GM23248 (cell line): ENCODE results near the gene FAM120A. TPM values are rescaled to one million over a fixed set of nuclear protein-coding genes. Genes with fewer than 3 reads are reported as not detected.

Experiments used
- DNase-seq: peaks from one replicate; pipeline ENCODE4 v3.0.0-alpha.2; 2015
- H2AFZ ChIP-seq: fragments of 200-600 bp; sonication (generic); 2 replicates; pipeline ENCODE4 v1.6.1; 2016; ENCODE audit warnings: antibody characterized with exemption
- H3F3A ChIP-seq: fragments of 200-600 bp; sonication (generic); 2 replicates; pipeline ENCODE4 v1.6.1; 2016; ENCODE audit warnings: mild to moderate bottlenecking, antibody characterized with exemption, mixed run types; ENCODE audit not compliant: insufficient read depth
- H3K27ac ChIP-seq: fragments of 200-600 bp; sonication (generic); 2 replicates; pipeline ENCODE4 v1.5.1; 2016; ENCODE audit warnings: mild to moderate bottlenecking
- H3K27me3 ChIP-seq: fragments of 200-600 bp; sonication (generic); replicated peaks from 2 replicates; pipeline ENCODE4 v1.6.1; 2016; ENCODE audit warnings: mild to moderate bottlenecking; ENCODE audit not compliant: insufficient read depth
- H3K36me3 ChIP-seq: fragments of 200-600 bp; sonication (generic); 2 replicates; pipeline ENCODE4 v1.6.1; 2016; ENCODE audit warnings: low read depth, mild to moderate bottlenecking
- H3K4me1 ChIP-seq: fragments of 200-600 bp; sonication (generic); 2 replicates; pipeline ENCODE4 v1.6.1; 2016; ENCODE audit warnings: mild to moderate bottlenecking; ENCODE audit not compliant: insufficient read depth
- H3K4me2 ChIP-seq: fragments of 200-600 bp; sonication (generic); one replicate; pipeline ENCODE4 v1.6.1; 2016; ENCODE audit warnings: mild to moderate bottlenecking; ENCODE audit not compliant: unreplicated experiment
- H3K4me3 ChIP-seq: fragments of 200-600 bp; sonication (generic); 2 replicates; pipeline ENCODE4 v1.5.1; 2016; ENCODE audit warnings: mild to moderate bottlenecking
- H3K79me2 ChIP-seq: fragments of 200-600 bp; sonication (generic); 2 replicates; pipeline ENCODE4 v1.6.1; 2016; ENCODE audit warnings: mild to moderate bottlenecking; ENCODE audit not compliant: insufficient read depth
- H3K9ac ChIP-seq: fragments of 200-600 bp; sonication (generic); 2 replicates; pipeline ENCODE4 v1.6.1; 2016; ENCODE audit warnings: mild to moderate bottlenecking
- H3K9me2 ChIP-seq: fragments of 200-600 bp; sonication (generic); 2 replicates; pipeline ENCODE4 v1.6.1; 2016; ENCODE audit warnings: mixed run types, mild to moderate bottlenecking, moderate library complexity; ENCODE audit not compliant: insufficient read depth
- H3K9me3 ChIP-seq: fragments of 200-600 bp; sonication (generic); one replicate; pipeline ENCODE4 v1.6.1; 2017; ENCODE audit warnings: low read depth
- H4K20me1 ChIP-seq: fragments of 200-600 bp; sonication (generic); 2 replicates; pipeline ENCODE4 v1.6.0; 2016; ENCODE audit not compliant: insufficient read depth
- EZH2 ChIP-seq: fragments of 200-600 bp; sonication (generic); IDR thresholded peaks from 2 replicates; pipeline ENCODE4 v1.6.1; 2018; ENCODE audit warnings: antibody characterized with exemption, mild to moderate bottlenecking; ENCODE audit not compliant: insufficient read depth, poor library complexity, severe bottlenecking
- EZH2phosphoT487 ChIP-seq: fragments of 200-600 bp; sonication (generic); IDR thresholded peaks from 2 replicates; pipeline ENCODE4 v1.6.1; 2018; ENCODE audit warnings: antibody characterized with exemption, moderate library complexity, mild to moderate bottlenecking, low read depth; ENCODE audit not compliant: insufficient read depth
- WGBS, 2 experiments: methylation state at CpG; one replicate each; pipeline ENCODE4 v1.1.6; 2015 to 2017; ENCODE audit warnings: low lambda C conversion rate in 2 of 2, low coverage in 1 of 2; ENCODE audit errors: missing lambda C conversion rate in 2 of 2; 5-methylcytosine and 5-hydroxymethylcytosine counted together
- in situ Hi-C: fragments of 300-500 bp; cut with MboI; formaldehyde crosslinking; loops from 2 replicates; pipeline ENCODE4 v1.15.0; 2020
- polyA plus RNA-seq: library from polyadenylated mRNA; unstranded; fragments of >200 nt; fragmentation: Nextera tagmentation; extraction: Ambion mirVana; gene quantifications from 2 replicates; pipeline ENCODE4 v1.2.1, GENCODE V29; 2016
- total RNA-seq: library from RNA; depleted of rRNA; stranded (reverse); fragments of >200 nt; shearing (Covaris generic); gene quantifications from 2 replicates; pipeline ENCODE4 v1.2.3, GENCODE V29; 2014

FAM120A gene
- total and polyA plus RNA-seq, 2 experiments from 2014 or later = 28.9 to 90.5 TPM

DNA sequence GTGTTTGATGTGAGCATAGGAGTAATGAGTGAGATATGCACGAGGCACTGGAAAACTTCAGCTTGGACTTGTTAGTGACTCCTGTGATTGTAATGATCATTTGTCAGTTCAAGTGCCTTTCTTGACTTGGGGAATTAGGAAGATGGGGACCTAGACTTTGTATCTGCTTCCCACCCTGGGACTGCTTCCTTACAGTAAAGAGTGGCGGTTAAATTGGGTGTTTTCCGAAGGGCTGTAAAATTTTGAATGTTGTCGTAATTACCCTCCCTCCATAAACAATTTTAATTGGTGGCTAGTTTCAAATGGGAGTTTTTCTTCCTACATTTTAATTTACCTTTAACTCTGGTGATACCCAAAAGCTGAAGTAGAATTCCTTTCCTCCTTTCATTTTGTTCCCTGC is 25.4 kb downstream of the FAM120A start:
- in situ Hi-C loops = no loop called here
- DNase-seq = no peak
- H3K4me1 ChIP-seq = peaks cover 4% of the 10 kb centered on the region; the same call in 1 of the 2 replicates
- no peaks in the 10 kb centered on the region for H3K9me2 ChIP-seq
- 0 out of 2 replicates have a peak, but pooled peaks cover 16% of the 10 kb centered on the region for H3K36me3 ChIP-seq
- peaks cover 100% of the 10 kb centered on the region for H3K79me2 ChIP-seq
- H3K4me3 ChIP-seq = no peak overlapping the region
- WGBS, 2 experiments = 95 to 96% methylated on average over 4 of the region's 4 CpGs
- no peaks in the 10 kb centered on the region; the same call in 1 of the 2 replicates for H3F3A ChIP-seq
- TF ChIP-seq EZH2phosphoT487 (no peak), EZH2 (no peak)
- H3K27me3 ChIP-seq = no peaks in the 10 kb centered on the region
- 0 out of 2 replicates have a peak, but pooled peaks cover 11% of the 10 kb centered on the region for H4K20me1 ChIP-seq
- H3K4me2 ChIP-seq = no peak overlapping the region
- H2AFZ ChIP-seq = no peak overlapping the region
- H3K9ac ChIP-seq = no peak overlapping the region
- H3K9me3 ChIP-seq = no peaks in the 10 kb centered on the region
- no peak overlapping the region for H3K27ac ChIP-seq

DNA sequence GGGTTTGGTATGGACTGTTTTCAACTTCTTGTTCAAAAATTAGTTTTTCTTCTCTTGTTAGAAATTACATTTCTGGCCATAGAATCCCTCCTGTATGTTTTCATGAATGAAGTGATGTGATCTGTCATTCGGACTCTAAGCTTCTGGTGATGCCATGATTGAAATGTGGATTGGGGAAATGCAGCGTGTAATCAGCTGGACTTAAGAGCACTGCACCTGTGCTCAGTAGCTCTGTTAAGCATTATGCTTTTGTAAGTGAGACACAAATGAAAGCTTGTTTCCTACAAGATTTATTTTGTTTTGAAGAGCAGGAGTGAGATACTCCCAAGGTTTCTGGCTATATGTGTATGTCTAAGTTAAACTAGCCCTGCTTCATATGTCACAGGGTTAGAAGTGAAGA is 25.9 kb downstream of the FAM120A start:
- WGBS, 2 experiments = 92 to 100% methylated on average over 2 of the region's 2 CpGs
- Histone ChIP-seq H3K9ac (no peak overlapping the region), H3K27ac (no peak overlapping the region), H3K4me2 (no peak overlapping the region), H3F3A (no peaks in the 10 kb centered on the region; the same call in 1 of the 2 replicates), H3K36me3 (0 out of 2 replicates have a peak, but pooled peaks cover 16% of the 10 kb centered on the region), H3K9me3 (no peaks in the 10 kb centered on the region), H4K20me1 (0 out of 2 replicates have a peak, but pooled peaks cover 11% of the 10 kb centered on the region), H3K4me1 (peaks cover 4% of the 10 kb centered on the region; the same call in 1 of the 2 replicates), H2AFZ (no peak overlapping the region), H3K9me2 (no peaks in the 10 kb centered on the region), H3K27me3 (no peaks in the 10 kb centered on the region), H3K4me3 (no peak overlapping the region), H3K79me2 (peaks cover 100% of the 10 kb centered on the region)
- no peak for DNase-seq
- in situ Hi-C loops = no loop called here
- TF ChIP-seq EZH2 (no peak), EZH2phosphoT487 (no peak)

DNA sequence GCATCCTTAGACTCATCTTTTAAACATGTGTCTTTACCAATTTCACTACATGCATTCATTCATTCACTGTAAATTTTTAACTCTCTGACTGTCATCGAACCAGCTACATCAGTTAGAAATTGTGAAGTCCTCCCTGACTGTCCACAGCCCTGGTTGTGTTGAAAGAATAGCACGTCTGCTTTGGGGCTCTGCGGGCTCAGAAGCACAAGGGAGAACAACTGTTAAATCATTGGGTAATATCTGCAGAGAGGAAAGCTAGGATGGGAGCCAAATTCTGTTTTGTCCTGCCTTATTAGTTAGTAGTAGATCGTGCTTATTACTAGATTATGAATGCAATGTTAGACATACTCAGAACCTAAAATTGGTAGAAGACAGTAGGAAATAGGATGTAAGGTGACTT is 28.2 kb downstream of the FAM120A start:
- H2AFZ ChIP-seq = no peak overlapping the region
- peak; percentile 47 for DNase-seq
- H3K79me2 ChIP-seq = peaks cover 100% of the 10 kb centered on the region
- no peaks in the 10 kb centered on the region for H3K4me1 ChIP-seq
- H3K4me2 ChIP-seq = no peak overlapping the region
- H4K20me1 ChIP-seq = 0 out of 2 replicates have a peak, but pooled peaks cover 11% of the 10 kb centered on the region
- TF ChIP-seq EZH2phosphoT487 (no peak), EZH2 (no peak)
- H3K9ac ChIP-seq = no peak overlapping the region
- H3K9me3 ChIP-seq = no peaks in the 10 kb centered on the region
- no peak overlapping the region for H3K27ac ChIP-seq
- H3K36me3 ChIP-seq = peaks cover 16% of the 10 kb centered on the region; the same call in 1 of the 2 replicates
- no peaks in the 10 kb centered on the region for H3K9me2 ChIP-seq
- H3F3A ChIP-seq = no peaks in the 10 kb centered on the region; the same call in 1 of the 2 replicates
- in situ Hi-C loops = no loop called here
- no peak overlapping the region for H3K4me3 ChIP-seq
- 38 to 46% methylated on average over 4 of the region's 4 CpGs for WGBS, 2 experiments
- H3K27me3 ChIP-seq = no peaks in the 10 kb centered on the region

DNA sequence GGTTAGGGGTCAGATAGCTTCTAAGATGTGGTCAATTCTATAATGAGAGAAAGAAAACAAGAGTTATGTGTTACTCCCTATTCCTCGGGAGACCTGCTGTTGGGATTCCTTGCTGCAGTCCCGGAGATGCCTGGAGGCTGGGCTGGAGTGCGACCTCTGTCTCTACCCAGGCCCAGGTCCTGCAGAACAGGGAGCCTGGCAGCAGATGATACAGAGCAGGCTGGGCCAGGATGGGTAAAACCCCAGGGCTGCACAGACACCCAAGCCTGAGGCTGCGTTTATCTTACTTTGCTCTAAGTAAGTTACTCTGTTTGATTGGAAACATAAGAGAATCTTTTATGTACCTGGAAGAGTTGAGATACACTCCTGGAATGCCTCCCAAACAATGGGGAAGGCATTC is 28.8 kb downstream of the FAM120A start:
- Histone ChIP-seq H3K9me3 (no peaks in the 10 kb centered on the region), H3K79me2 (peaks cover 100% of the 10 kb centered on the region), H3K27me3 (no peaks in the 10 kb centered on the region), H4K20me1 (0 out of 2 replicates have a peak, but pooled peaks cover 11% of the 10 kb centered on the region), H3K4me1 (no peaks in the 10 kb centered on the region), H3K36me3 (peaks cover 16% of the 10 kb centered on the region; the same call in 1 of the 2 replicates), H3K27ac (no peak overlapping the region), H2AFZ (no peak overlapping the region), H3K9ac (no peak overlapping the region), H3F3A (no peaks in the 10 kb centered on the region; the same call in 1 of the 2 replicates), H3K4me2 (no peak overlapping the region), H3K9me2 (no peaks in the 10 kb centered on the region), H3K4me3 (no peak overlapping the region)
- TF ChIP-seq EZH2phosphoT487 (no peak), EZH2 (no peak)
- WGBS, 2 experiments = 85 to 86% methylated on average over 4 of the region's 4 CpGs
- DNase-seq = no peak
- in situ Hi-C loops = no loop called here
